Measurements from ENCODE around the gene TMEM101. TPM values are rescaled to one million over a fixed set of nuclear protein-coding genes. Genes with fewer than 3 reads are reported as not detected.
A peak's percentile ranks its signal among the peaks of the same experiment; 100 is the strongest.

Gene TMEM101
- total and polyA plus RNA-seq, 2 of the 8 experiments (the other 6 are each of a cell fraction or from before 2014, with no cell fraction given) = 16.1 to 44.7 TPM

DNA sequence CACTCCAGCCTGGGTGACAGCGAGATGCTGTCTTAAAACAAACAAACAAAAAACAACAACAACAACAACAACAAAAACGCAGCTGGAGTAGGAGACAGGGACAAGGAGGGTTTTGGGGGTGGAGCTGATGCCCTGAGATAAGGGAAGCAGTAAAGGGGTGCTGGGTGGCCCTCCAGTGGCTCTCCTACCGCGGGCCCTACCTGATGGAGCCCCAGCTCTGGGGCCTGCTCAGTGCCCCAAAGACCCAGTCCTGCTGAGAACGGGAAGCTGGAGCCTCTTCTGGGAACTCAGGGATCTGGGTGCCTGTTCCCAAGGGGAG lies 31.6 kb downstream of the TMEM101 start:
- CTCF ChIA-PET (ENCODE audit: partially characterized antibody) = interaction anchor here (0.6 to 22.7 kb wide), 30 partner anchors 9 to 283 kb away, joined by 3 to 416 read pairs (median 5); partner anchors contain the start of genes ASB16, NAGS and PPY
- H3K4me2 ChIP-seq (ENCODE audit: insufficient read depth in 1 of 2, low read depth in 2 of 2, low read length in 2 of 2) = peak overlapping the region; percentile 59 to 89

More for the DNA sequence above, 31.6 kb downstream of the TMEM101 start:
- TF ChIP-seq SP2 (IDR thresholded peaks at IDR 0.05; ENCODE audit: low read length) (no peak), RBBP5 (IDR thresholded peaks at IDR 0.05; ENCODE audit: borderline replicate concordance, low read depth, low read length) (no peak), JUND (IDR thresholded peaks at IDR 0.05; ENCODE audit: low read length) (no peak), EZH2 (IDR thresholded peaks at IDR 0.05; ENCODE audit: low read depth, low read length, severe bottlenecking) (no peak), EP300 (IDR thresholded peaks at IDR 0.05; ENCODE audit: borderline replicate concordance in 1 of 2, low read depth in 2 of 2, low read length in 2 of 2) (no peak), RFX5 (IDR thresholded peaks at IDR 0.05; ENCODE audit: borderline replicate concordance, low read depth, low read length) (no peak), PHF8 (conservative IDR thresholded peaks at IDR 0.05; ENCODE audit: low read depth, low read length) (no peak)
- TF ChIP-seq, protein P1, sequence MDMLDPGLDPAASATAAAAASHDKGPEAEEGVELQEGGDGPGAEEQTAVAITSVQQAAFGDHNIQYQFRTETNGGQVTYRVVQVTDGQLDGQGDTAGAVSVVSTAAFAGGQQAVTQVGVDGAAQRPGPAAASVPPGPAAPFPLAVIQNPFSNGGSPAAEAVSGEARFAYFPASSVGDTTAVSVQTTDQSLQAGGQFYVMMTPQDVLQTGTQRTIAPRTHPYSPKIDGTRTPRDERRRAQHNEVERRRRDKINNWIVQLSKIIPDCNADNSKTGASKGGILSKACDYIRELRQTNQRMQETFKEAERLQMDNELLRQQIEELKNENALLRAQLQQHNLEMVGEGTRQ (IDR thresholded peaks at IDR 0.05; ENCODE audit: low read length) = no peak
- POLR2A ChIA-PET (ENCODE audit: partially characterized antibody) = interaction anchor here (0.6 to 1.9 kb wide), 6 partner anchors 24 to 83 kb away, joined by 3 to 9 read pairs (median 4); partner anchors contain the start of gene PPY
- no peaks in the 10 kb centered on the region for H4K20me1 ChIP-seq (replicated peaks in 1 of 2; ENCODE audit: control insufficient read depth in 1 of 2, insufficient read depth in 2 of 2, low read length in 2 of 2)
- peak overlapping the region; percentile 70; the same call in 1 of the 2 replicates for H2AFZ ChIP-seq (ENCODE audit: low read length)
- no peak overlapping the region for H2BK20ac ChIP-seq (ENCODE audit: low read length)
- H3K79me1 ChIP-seq (ENCODE audit: low read depth, low read length) = no peaks in the 10 kb centered on the region
- H3K27ac ChIP-seq (ENCODE audit: low read depth, low read length) = no peak overlapping the region
- no peak overlapping the region for H2BK120ac ChIP-seq (replicated peaks; ENCODE audit: low read depth, low read length)
- H3K4ac ChIP-seq (replicated peaks; ENCODE audit: insufficient read length, low read depth, low read length) = no peak overlapping the region
- H3K23ac ChIP-seq (ENCODE audit: insufficient read length) = no peak overlapping the region
- no peak overlapping the region for H3K14ac ChIP-seq (ENCODE audit: insufficient read length)
- no peak overlapping the region for H3K56ac ChIP-seq (replicated peaks; ENCODE audit: insufficient read length, low read depth, low read length)
- H3K4me1 ChIP-seq (replicated peaks in 1 of 4; ENCODE audit: control insufficient read depth in 3 of 4, insufficient read depth in 4 of 4, low read length in 3 of 4) = peaks cover 0 to 4% (median 2%) of the 10 kb centered on the region in 4 experiments; a peak in 4 of 7 replicates
- H3K9me3 ChIP-seq (ENCODE audit: insufficient read depth in 2 of 2, low read depth in 1 of 2, low read length in 1 of 2) = no peaks in the 10 kb centered on the region
- H2AK5ac ChIP-seq (ENCODE audit: low read depth, low read length) = no peak overlapping the region
- H2BK12ac ChIP-seq (ENCODE audit: low read depth, low read length) = no peak overlapping the region
- no peak overlapping the region for H4K8ac ChIP-seq (ENCODE audit: extremely low read depth, insufficient read depth, low read length)
- no peak overlapping the region for H4K5ac ChIP-seq (ENCODE audit: insufficient read length, low read depth, low read length)
- peak overlapping the region; percentile 53 to 75 (median 60) for H3K4me3 ChIP-seq (ENCODE audit: extremely low read depth in 1 of 4, insufficient read depth in 2 of 4, low read depth in 3 of 4, low read length in 4 of 4)
- H3K9ac ChIP-seq (replicated peaks in 1 of 4; ENCODE audit: extremely low read depth in 1 of 4, low read depth in 3 of 4, low read length in 3 of 4) = no peak overlapping the region
- H3K79me2 ChIP-seq (ENCODE audit: control insufficient read depth in 1 of 2, insufficient read depth in 2 of 2, low read length in 2 of 2) = no peaks in the 10 kb centered on the region
- DNase-seq (ENCODE audit: low read depth in 1 of 2, low spot score in 2 of 2) = no peak
- H2BK5ac ChIP-seq (ENCODE audit: low read depth, low read length) = no peak overlapping the region
- no peak overlapping the region for H3K18ac ChIP-seq (ENCODE audit: extremely low read depth, low read length)
- WGBS, 2 experiments (ENCODE audit: extremely low coverage in 1 of 2, insufficient coverage in 1 of 2, insufficient read length in 1 of 2, insufficient replicate concordance in 2 of 2, low coverage in 1 of 2, low lambda C conversion rate in 2 of 2, missing lambda C conversion rate in 1 of 2) = 41% methylated on average over 5 of the region's 5 CpGs; no CpG with 5 or more reads in 1 of the 2 experiments
- H3K27me3 ChIP-seq (replicated peaks in 1 of 4; ENCODE audit: control insufficient read depth in 3 of 4, extremely low read depth in 1 of 4, insufficient read depth in 3 of 4, low read length in 3 of 4) = peaks cover 0 to 5% (median 4%) of the 10 kb centered on the region in 4 experiments; a peak in 3 of 7 replicates
- no peak for FAIRE-seq
- H3K23me2 ChIP-seq (ENCODE audit: low read depth, low read length) = peaks cover 6% of the 10 kb centered on the region
- no peak overlapping the region for H2BK15ac ChIP-seq (ENCODE audit: low read length)
- H3K36me3 ChIP-seq (ENCODE audit: control insufficient read depth in 2 of 4, insufficient read depth in 4 of 4, low read length in 3 of 4) = no peaks in the 10 kb centered on the region
- no peak overlapping the region for H4K91ac ChIP-seq (replicated peaks; ENCODE audit: insufficient read length, low read length)

All from H1 (cell line).